ENCODE results near the gene VPS4A. TPM values are rescaled to one million over a fixed set of nuclear protein-coding genes. Genes with fewer than 3 reads are reported as not detected.
A peak's percentile ranks its signal among the peaks of the same experiment; 100 is the strongest.

The VPS4A gene
- total RNA-seq, 3 donors from 2014 or later (not counting 1 experiment from before 2014, with no cell fraction given) = 60.5 to 71.5 (median 62.5) TPM

DNA sequence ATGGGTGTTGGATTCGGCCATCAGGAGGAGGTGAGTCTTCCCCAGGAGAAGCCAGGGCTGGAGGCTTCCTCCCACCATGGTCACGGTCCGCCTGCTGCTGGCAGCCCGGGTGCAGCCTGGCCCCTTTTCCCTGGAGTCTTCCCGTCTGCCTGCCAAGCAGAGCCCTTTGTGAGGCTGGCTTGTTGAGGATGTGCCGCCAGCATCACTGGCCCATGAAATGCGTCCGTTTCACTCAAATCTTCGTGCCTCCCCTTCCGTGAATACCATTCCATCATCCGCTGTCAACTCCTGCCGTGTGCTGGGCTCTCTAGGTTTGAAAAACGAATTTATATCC lies 9.6 kb downstream of the VPS4A start:
- ATAC-seq = no peak
- Mint-ChIP-seq H3K36me3 (peaks cover 6% of the 10 kb centered on the region), H3K9me3 (no peaks in the 10 kb centered on the region), H3K4me3 (no peak overlapping the region), H3K27me3 (ENCODE audit: low read depth in 2 of 2) (no peaks in the 10 kb centered on the region), H3K4me1 (peaks cover under 1 to 12% of the 10 kb centered on the region in 2 donors), H3K27ac (no peak overlapping the region)
- no peak for DNase-seq
- Histone ChIP-seq H3K36me3 (ENCODE audit: control insufficient read depth, insufficient read depth, low read length) (peaks cover 83% of the 10 kb centered on the region), H3K27ac (ENCODE audit: low read length) (no peak overlapping the region), H3K9me3 (ENCODE audit: control insufficient read depth, insufficient read depth, low read length) (no peaks in the 10 kb centered on the region), H3K27me3 (ENCODE audit: control insufficient read depth, insufficient read depth, low read length) (no peaks in the 10 kb centered on the region), H3K4me3 (ENCODE audit: low read length) (no peak overlapping the region), H3K4me1 (ENCODE audit: control insufficient read depth, insufficient read depth, low read length) (no peaks in the 10 kb centered on the region)
- intact Hi-C loops (cut with micrococcal nuclease) = loop anchor here (10.0 kb wide), 1 partner anchor 134 kb away; no protein-coding TSS in a partner anchor
- WGBS (ENCODE audit: insufficient coverage) = 96% methylated on average over 13 of the region's 13 CpGs
- TF ChIP-seq, protein P1, sequence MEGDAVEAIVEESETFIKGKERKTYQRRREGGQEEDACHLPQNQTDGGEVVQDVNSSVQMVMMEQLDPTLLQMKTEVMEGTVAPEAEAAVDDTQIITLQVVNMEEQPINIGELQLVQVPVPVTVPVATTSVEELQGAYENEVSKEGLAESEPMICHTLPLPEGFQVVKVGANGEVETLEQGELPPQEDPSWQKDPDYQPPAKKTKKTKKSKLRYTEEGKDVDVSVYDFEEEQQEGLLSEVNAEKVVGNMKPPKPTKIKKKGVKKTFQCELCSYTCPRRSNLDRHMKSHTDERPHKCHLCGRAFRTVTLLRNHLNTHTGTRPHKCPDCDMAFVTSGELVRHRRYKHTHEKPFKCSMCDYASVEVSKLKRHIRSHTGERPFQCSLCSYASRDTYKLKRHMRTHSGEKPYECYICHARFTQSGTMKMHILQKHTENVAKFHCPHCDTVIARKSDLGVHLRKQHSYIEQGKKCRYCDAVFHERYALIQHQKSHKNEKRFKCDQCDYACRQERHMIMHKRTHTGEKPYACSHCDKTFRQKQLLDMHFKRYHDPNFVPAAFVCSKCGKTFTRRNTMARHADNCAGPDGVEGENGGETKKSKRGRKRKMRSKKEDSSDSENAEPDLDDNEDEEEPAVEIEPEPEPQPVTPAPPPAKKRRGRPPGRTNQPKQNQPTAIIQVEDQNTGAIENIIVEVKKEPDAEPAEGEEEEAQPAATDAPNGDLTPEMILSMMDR (IDR thresholded peaks at IDR 0.05) = no peak

DNA sequence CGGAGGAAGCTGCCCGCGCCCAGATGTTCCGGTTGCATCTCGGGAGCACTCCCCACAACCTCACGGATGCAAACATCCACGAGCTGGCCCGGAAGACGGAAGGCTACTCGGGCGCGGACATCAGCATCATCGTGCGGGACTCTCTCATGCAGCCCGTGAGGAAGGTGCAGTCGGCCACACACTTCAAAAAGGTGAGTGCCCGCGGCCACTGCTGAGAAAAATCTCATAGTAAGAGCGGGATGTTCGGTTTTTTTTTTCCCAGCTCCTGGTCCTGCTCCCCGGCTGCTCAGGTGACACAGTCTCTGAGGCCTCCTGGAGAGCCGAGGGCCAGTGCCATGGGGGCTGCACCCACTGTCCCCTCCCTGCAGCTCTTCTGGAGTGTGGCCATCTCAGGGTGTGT lies 9.9 kb downstream of the VPS4A start:
- ATAC-seq (no peak), DNase-seq (no peak)
- H3K36me3 Mint-ChIP-seq = peaks cover 6% of the 10 kb centered on the region
- Histone ChIP-seq H3K9me3 (ENCODE audit: control insufficient read depth, insufficient read depth, low read length) (no peaks in the 10 kb centered on the region), H3K4me3 (ENCODE audit: low read length) (no peak overlapping the region), H3K4me1 (ENCODE audit: control insufficient read depth, insufficient read depth, low read length) (no peaks in the 10 kb centered on the region), H3K27me3 (ENCODE audit: control insufficient read depth, insufficient read depth, low read length) (no peaks in the 10 kb centered on the region), H3K27ac (ENCODE audit: low read length) (no peak overlapping the region), H3K36me3 (ENCODE audit: control insufficient read depth, insufficient read depth, low read length) (peaks cover 79% of the 10 kb centered on the region)
- H3K27ac Mint-ChIP-seq = peak overlapping the region in 1 of 2 donors; percentile 38
- peaks cover 5 to 16% of the 10 kb centered on the region in 2 donors for H3K4me1 Mint-ChIP-seq
- intact Hi-C loops (cut with micrococcal nuclease) = loop anchor here (10.0 kb wide), 1 partner anchor 134 kb away; no protein-coding TSS in a partner anchor
- H3K4me3 Mint-ChIP-seq = no peak overlapping the region
- H3K9me3 Mint-ChIP-seq = no peaks in the 10 kb centered on the region
- TF ChIP-seq, protein P1 (IDR thresholded peaks at IDR 0.05) = no peak
- WGBS (ENCODE audit: insufficient coverage) = 97% methylated on average over 22 of the region's 22 CpGs
- no peaks in the 10 kb centered on the region for H3K27me3 Mint-ChIP-seq (ENCODE audit: low read depth in 2 of 2)

DNA sequence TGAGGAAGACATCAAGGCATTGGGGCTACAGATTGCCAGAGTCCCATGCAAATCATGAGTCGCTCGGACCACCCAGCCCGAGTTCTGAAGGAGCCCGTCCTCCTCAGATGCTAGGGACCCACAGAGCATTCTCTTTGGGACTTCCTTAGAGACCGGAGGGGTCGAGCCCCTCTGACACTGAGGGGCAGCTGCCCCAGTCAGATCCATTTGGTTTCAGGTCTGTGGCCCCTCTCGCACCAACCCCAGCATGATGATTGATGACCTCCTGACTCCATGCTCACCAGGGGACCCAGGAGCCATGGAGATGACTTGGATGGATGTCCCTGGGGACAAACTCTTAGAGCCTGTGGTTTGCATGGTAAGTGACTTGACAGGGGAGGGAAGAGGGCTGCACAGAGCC lies 11.2 kb downstream of the VPS4A start:
- ATAC-seq = no peak
- Mint-ChIP-seq H3K4me1 (peaks cover 7 to 21% of the 10 kb centered on the region in 2 donors), H3K9me3 (no peaks in the 10 kb centered on the region), H3K4me3 (no peak overlapping the region), H3K27me3 (ENCODE audit: low read depth in 2 of 2) (no peaks in the 10 kb centered on the region), H3K27ac (no peak overlapping the region), H3K36me3 (peaks cover 6% of the 10 kb centered on the region)
- DNase-seq = no peak
- no peaks in the 10 kb centered on the region for H3K4me1 ChIP-seq (ENCODE audit: control insufficient read depth, insufficient read depth, low read length)
- H3K4me3 ChIP-seq (ENCODE audit: low read length) = no peak overlapping the region
- H3K27ac ChIP-seq (ENCODE audit: low read length) = no peak overlapping the region
- peaks cover 67% of the 10 kb centered on the region for H3K36me3 ChIP-seq (ENCODE audit: control insufficient read depth, insufficient read depth, low read length)
- no peaks in the 10 kb centered on the region for H3K9me3 ChIP-seq (ENCODE audit: control insufficient read depth, insufficient read depth, low read length)
- 96% methylated on average over 7 of the region's 7 CpGs for WGBS (ENCODE audit: insufficient coverage)
- no peaks in the 10 kb centered on the region for H3K27me3 ChIP-seq (ENCODE audit: control insufficient read depth, insufficient read depth, low read length)
- TF ChIP-seq, protein P1 (IDR thresholded peaks at IDR 0.05) = no peak
- intact Hi-C loops (cut with micrococcal nuclease) = loop anchor here (10.0 kb wide), 1 partner anchor 132 kb away; no protein-coding TSS in a partner anchor

DNA sequence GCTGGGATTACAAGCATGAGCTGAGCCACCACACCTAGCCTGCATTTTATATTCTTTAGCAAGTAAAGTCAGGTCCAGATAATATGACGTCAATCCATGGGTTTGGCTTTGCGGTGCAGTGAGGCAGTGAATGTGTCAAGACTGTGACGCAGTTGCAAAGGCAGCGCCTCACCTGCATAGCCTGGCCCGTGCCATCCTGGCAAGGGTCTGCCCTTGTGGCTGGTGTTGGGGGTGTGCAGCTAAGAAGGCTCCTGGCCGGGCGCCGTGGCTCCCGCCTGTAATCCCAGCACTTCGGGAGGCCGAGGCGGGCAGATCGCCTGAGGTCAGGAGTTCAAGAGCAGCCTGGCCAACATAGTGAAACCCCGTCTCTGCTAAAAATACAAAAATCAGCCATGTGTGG lies 12.3 kb downstream of the VPS4A start:
- intact Hi-C loops (cut with micrococcal nuclease) = loop anchor here (10.0 kb wide), 1 partner anchor 131 kb away; no protein-coding TSS in a partner anchor
- no peak overlapping the region for H3K27ac ChIP-seq (ENCODE audit: low read length)
- DNase-seq (no peak), ATAC-seq (no peak)
- no peaks in the 10 kb centered on the region for H3K9me3 ChIP-seq (ENCODE audit: control insufficient read depth, insufficient read depth, low read length)
- H3K9me3 Mint-ChIP-seq = no peaks in the 10 kb centered on the region
- H3K36me3 Mint-ChIP-seq = peaks cover 6% of the 10 kb centered on the region
- no peaks in the 10 kb centered on the region for H3K27me3 Mint-ChIP-seq (ENCODE audit: low read depth in 2 of 2)
- peaks cover 6% of the 10 kb centered on the region for H3K4me1 ChIP-seq (ENCODE audit: control insufficient read depth, insufficient read depth, low read length)
- H3K36me3 ChIP-seq (ENCODE audit: control insufficient read depth, insufficient read depth, low read length) = peaks cover 62% of the 10 kb centered on the region
- H3K4me3 Mint-ChIP-seq = no peak overlapping the region
- no peaks in the 10 kb centered on the region for H3K27me3 ChIP-seq (ENCODE audit: control insufficient read depth, insufficient read depth, low read length)
- peaks cover 7 to 21% of the 10 kb centered on the region in 2 donors for H3K4me1 Mint-ChIP-seq
- WGBS (ENCODE audit: insufficient coverage) = 95% methylated on average over 14 of the region's 14 CpGs
- H3K27ac Mint-ChIP-seq = no peak overlapping the region
- H3K4me3 ChIP-seq (ENCODE audit: low read length) = no peak overlapping the region
- TF ChIP-seq, protein P1 (IDR thresholded peaks at IDR 0.05) = no peak

Data from natural killer cell (primary cell).